Measurements from ENCODE around the gene CD163L1. TPM values are rescaled to one million over a fixed set of nuclear protein-coding genes. Genes with fewer than 3 reads are reported as not detected.
A peak's percentile ranks its signal among the peaks of the same experiment; 100 is the strongest.

CD163L1 gene
- polyA plus RNA-seq, 4 donors, result 1.2 to 16.2 (median 4.3) TPM; not detected in 1

- Histone ChIP-seq H3K27ac (ENCODE audit: low read depth in 1 of 3, low read length in 2 of 3) (no peak overlapping the region), H3K27me3 (ENCODE audit: control insufficient read depth in 3 of 3, insufficient read depth in 3 of 3, low read length in 3 of 3) (no peaks in the 10 kb centered on the region), H3K4me1 (ENCODE audit: control insufficient read depth in 3 of 3, insufficient read depth in 2 of 3, low read depth in 1 of 3, low read length in 2 of 3) (no peaks in the 10 kb centered on the region), H3K36me3 (ENCODE audit: control insufficient read depth in 3 of 3, insufficient read depth in 2 of 3, low read depth in 1 of 3, low read length in 3 of 3) (no peaks in the 10 kb centered on the region), H3K4me3 (ENCODE audit: low read depth in 1 of 3, low read length in 3 of 3) (no peak overlapping the region), H3K9me3 (ENCODE audit: control insufficient read depth in 2 of 2, insufficient read depth in 1 of 2, low read depth in 1 of 2, low read length in 1 of 2) (no peaks in the 10 kb centered on the region)
- FAIRE-seq, result no peak
- DNase-seq, result no peak
- 79 to 87% (median 84%) methylated on average over 5 of the region's 5 CpGs for WGBS, 3 donors
Observed at GRCh38 chr12:7395950-7396349, 48.0 kb downstream of the CD163L1 start.

- 52 to 70% (median 65%) methylated on average over 1 of the region's 1 CpG for WGBS, 3 donors
- no peak overlapping the region for H3K4me3 ChIP-seq (ENCODE audit: low read depth in 1 of 3, low read length in 3 of 3)
- no peaks in the 10 kb centered on the region for H3K9me3 ChIP-seq (ENCODE audit: control insufficient read depth in 2 of 2, insufficient read depth in 1 of 2, low read depth in 1 of 2, low read length in 1 of 2)
- no peak overlapping the region for H3K27ac ChIP-seq (ENCODE audit: low read depth in 1 of 3, low read length in 2 of 3)
- H3K36me3 ChIP-seq (ENCODE audit: control insufficient read depth in 3 of 3, insufficient read depth in 2 of 3, low read depth in 1 of 3, low read length in 3 of 3), result no peaks in the 10 kb centered on the region
- FAIRE-seq (no peak), DNase-seq (no peak)
- no peaks in the 10 kb centered on the region for H3K27me3 ChIP-seq (ENCODE audit: control insufficient read depth in 3 of 3, insufficient read depth in 3 of 3, low read length in 3 of 3)
- no peaks in the 10 kb centered on the region for H3K4me1 ChIP-seq (ENCODE audit: control insufficient read depth in 3 of 3, insufficient read depth in 2 of 3, low read depth in 1 of 3, low read length in 2 of 3)
Observed at GRCh38 chr12:7387289-7387688, 56.7 kb downstream of the CD163L1 start.

DNA sequence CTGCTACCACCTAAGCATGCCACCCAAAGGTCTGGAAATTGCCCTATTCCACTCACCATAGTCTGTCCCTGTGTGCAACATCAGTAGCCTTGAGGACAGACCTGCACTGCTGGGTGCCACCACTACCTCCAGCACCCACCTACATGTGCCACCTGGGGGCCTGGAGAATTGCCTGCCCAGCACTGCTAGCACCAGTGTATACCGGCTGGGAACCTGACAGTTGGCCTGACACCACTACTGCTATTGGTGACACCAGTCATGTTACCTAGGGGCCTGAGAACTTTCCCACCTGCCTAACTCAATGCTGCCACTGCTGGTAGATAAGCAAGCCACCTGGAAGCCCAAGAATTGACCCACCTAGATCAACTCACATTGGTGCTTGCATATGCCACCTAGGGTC lies 60.8 kb downstream of the CD163L1 start:
- 86 to 100% (median 96%) methylated on average over 1 of the region's 1 CpG for WGBS, 3 donors

DNA sequence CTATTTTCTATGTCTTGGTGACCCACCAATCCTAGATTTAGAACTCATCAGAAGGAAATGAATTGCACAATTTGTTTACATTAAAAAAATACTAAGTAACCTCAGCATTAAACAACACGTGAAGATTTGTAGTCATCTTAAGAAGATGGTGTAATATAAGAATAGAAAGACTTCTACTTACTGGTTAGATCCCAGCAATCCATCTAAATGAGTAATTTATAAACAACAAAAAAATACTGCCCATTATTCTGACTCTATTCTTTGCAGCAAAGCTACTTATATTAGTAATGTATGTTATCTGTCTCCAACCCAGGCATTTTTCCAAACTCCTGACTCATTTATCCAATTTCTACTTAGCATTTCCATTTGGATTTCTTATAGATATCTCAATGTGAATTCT lies 67.8 kb downstream of the CD163L1 start:
- no peak for DNase-seq
- FAIRE-seq, result no peak
- WGBS, 3 donors, result 50 to 68% (median 58%) methylated on average over 1 of the region's 1 CpG
- Histone ChIP-seq H3K36me3 (ENCODE audit: control insufficient read depth in 3 of 3, insufficient read depth in 2 of 3, low read depth in 1 of 3, low read length in 3 of 3) (no peaks in the 10 kb centered on the region), H3K4me1 (ENCODE audit: control insufficient read depth in 3 of 3, insufficient read depth in 2 of 3, low read depth in 1 of 3, low read length in 2 of 3) (no peaks in the 10 kb centered on the region), H3K9me3 (ENCODE audit: control insufficient read depth in 2 of 2, insufficient read depth in 1 of 2, low read depth in 1 of 2, low read length in 1 of 2) (no peaks in the 10 kb centered on the region), H3K4me3 (ENCODE audit: low read depth in 1 of 3, low read length in 3 of 3) (no peak overlapping the region), H3K27ac (ENCODE audit: low read depth in 1 of 3, low read length in 2 of 3) (no peak overlapping the region), H3K27me3 (ENCODE audit: control insufficient read depth in 3 of 3, insufficient read depth in 3 of 3, low read length in 3 of 3) (no peaks in the 10 kb centered on the region)

More for the DNA sequence above, 60.8 kb downstream of the CD163L1 start:
- H3K27me3 ChIP-seq (ENCODE audit: control insufficient read depth in 3 of 3, insufficient read depth in 3 of 3, low read length in 3 of 3), result no peaks in the 10 kb centered on the region
- DNase-seq (no peak), FAIRE-seq (no peak)
- H3K9me3 ChIP-seq (ENCODE audit: control insufficient read depth in 2 of 2, insufficient read depth in 1 of 2, low read depth in 1 of 2, low read length in 1 of 2), result no peaks in the 10 kb centered on the region
- no peaks in the 10 kb centered on the region for H3K36me3 ChIP-seq (ENCODE audit: control insufficient read depth in 3 of 3, insufficient read depth in 2 of 3, low read depth in 1 of 3, low read length in 3 of 3)
- no peaks in the 10 kb centered on the region for H3K4me1 ChIP-seq (ENCODE audit: control insufficient read depth in 3 of 3, insufficient read depth in 2 of 3, low read depth in 1 of 3, low read length in 2 of 3)
- H3K27ac ChIP-seq (ENCODE audit: low read depth in 1 of 3, low read length in 2 of 3), result no peak overlapping the region
- H3K4me3 ChIP-seq (ENCODE audit: low read depth in 1 of 3, low read length in 3 of 3), result no peak overlapping the region

DNA sequence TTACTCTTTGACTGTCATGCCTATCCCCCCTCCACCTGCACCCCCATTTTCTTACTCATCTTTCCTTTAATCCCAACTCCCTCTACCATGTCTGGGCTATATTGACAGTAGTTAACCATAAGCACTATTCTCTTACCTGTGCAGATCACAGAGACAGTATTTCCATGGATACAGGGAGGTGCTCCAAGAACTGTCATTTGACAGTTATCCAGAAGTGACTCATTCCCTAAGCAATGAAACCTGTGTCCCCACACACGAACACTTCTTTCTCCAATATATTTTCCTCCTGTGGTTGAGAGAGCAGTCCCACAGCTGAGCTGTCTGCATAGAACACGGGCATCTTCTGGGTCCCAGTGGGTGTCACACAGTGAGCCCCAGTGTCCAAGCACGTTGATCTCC lies 68.8 kb downstream of the CD163L1 start:
- DNase-seq (no peak), FAIRE-seq (no peak)
- no peaks in the 10 kb centered on the region for H3K9me3 ChIP-seq (ENCODE audit: control insufficient read depth in 2 of 2, insufficient read depth in 1 of 2, low read depth in 1 of 2, low read length in 1 of 2)
- no peak overlapping the region for H3K4me3 ChIP-seq (ENCODE audit: low read depth in 1 of 3, low read length in 3 of 3)
- H3K36me3 ChIP-seq (ENCODE audit: control insufficient read depth in 3 of 3, insufficient read depth in 2 of 3, low read depth in 1 of 3, low read length in 3 of 3), result no peaks in the 10 kb centered on the region
- no peaks in the 10 kb centered on the region for H3K27me3 ChIP-seq (ENCODE audit: control insufficient read depth in 3 of 3, insufficient read depth in 3 of 3, low read length in 3 of 3)
- H3K4me1 ChIP-seq (ENCODE audit: control insufficient read depth in 3 of 3, insufficient read depth in 2 of 3, low read depth in 1 of 3, low read length in 2 of 3), result no peaks in the 10 kb centered on the region
- no peak overlapping the region for H3K27ac ChIP-seq (ENCODE audit: low read depth in 1 of 3, low read length in 2 of 3)
- 59 to 78% (median 63%) methylated on average over 3 of the region's 3 CpGs for WGBS, 3 donors

GRCh38 chr12:7374423-7375144 lies 69.4 kb downstream of the CD163L1 start:
- WGBS, 3 donors, result 40 to 46% (median 45%) methylated on average over 17 of the region's 17 CpGs

DNA sequence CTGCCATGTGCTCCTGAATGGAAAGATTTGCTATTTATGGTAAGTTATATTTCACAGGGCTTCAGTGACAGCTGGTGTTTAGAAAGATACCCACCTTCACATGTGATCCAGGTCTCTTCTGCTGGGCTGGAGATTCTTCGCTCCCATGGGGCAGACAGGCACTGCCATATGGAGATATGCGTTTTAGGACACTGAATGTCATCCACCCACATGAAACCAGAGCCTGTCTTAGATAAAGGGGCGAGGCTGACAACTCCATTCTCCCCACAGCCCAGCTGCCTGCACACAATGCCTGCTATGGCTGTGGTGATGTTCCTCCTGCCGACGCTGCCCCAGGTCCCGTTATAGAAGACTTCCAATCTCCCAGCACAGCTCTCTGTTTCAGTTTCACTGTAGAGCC lies 70.7 kb downstream of the CD163L1 start:
- no peak for FAIRE-seq
- Histone ChIP-seq H3K9me3 (ENCODE audit: control insufficient read depth in 2 of 2, insufficient read depth in 1 of 2, low read depth in 1 of 2, low read length in 1 of 2) (no peaks in the 10 kb centered on the region), H3K4me3 (ENCODE audit: low read depth in 1 of 3, low read length in 3 of 3) (no peak overlapping the region), H3K4me1 (ENCODE audit: control insufficient read depth in 3 of 3, insufficient read depth in 2 of 3, low read depth in 1 of 3, low read length in 2 of 3) (no peaks in the 10 kb centered on the region), H3K27me3 (ENCODE audit: control insufficient read depth in 3 of 3, insufficient read depth in 3 of 3, low read length in 3 of 3) (no peaks in the 10 kb centered on the region), H3K36me3 (ENCODE audit: control insufficient read depth in 3 of 3, insufficient read depth in 2 of 3, low read depth in 1 of 3, low read length in 3 of 3) (no peaks in the 10 kb centered on the region), H3K27ac (ENCODE audit: low read depth in 1 of 3, low read length in 2 of 3) (no peak overlapping the region)
- no peak for DNase-seq
- WGBS, 3 donors, result 64 to 80% (median 76%) methylated on average over 6 of the region's 6 CpGs

More at GRCh38 chr12:7374423-7375144, 69.4 kb downstream of the CD163L1 start:
- DNase-seq, result peak; percentile 13 to 20
- Histone ChIP-seq H3K4me1 (ENCODE audit: control insufficient read depth in 3 of 3, insufficient read depth in 2 of 3, low read depth in 1 of 3, low read length in 2 of 3) (no peaks in the 10 kb centered on the region), H3K27ac (ENCODE audit: low read depth in 1 of 3, low read length in 2 of 3) (no peak overlapping the region), H3K9me3 (ENCODE audit: control insufficient read depth in 2 of 2, insufficient read depth in 1 of 2, low read depth in 1 of 2, low read length in 1 of 2) (no peaks in the 10 kb centered on the region), H3K27me3 (ENCODE audit: control insufficient read depth in 3 of 3, insufficient read depth in 3 of 3, low read length in 3 of 3) (no peaks in the 10 kb centered on the region), H3K36me3 (ENCODE audit: control insufficient read depth in 3 of 3, insufficient read depth in 2 of 3, low read depth in 1 of 3, low read length in 3 of 3) (no peaks in the 10 kb centered on the region), H3K4me3 (ENCODE audit: low read depth in 1 of 3, low read length in 3 of 3) (no peak overlapping the region)
- no peak for FAIRE-seq

DNA sequence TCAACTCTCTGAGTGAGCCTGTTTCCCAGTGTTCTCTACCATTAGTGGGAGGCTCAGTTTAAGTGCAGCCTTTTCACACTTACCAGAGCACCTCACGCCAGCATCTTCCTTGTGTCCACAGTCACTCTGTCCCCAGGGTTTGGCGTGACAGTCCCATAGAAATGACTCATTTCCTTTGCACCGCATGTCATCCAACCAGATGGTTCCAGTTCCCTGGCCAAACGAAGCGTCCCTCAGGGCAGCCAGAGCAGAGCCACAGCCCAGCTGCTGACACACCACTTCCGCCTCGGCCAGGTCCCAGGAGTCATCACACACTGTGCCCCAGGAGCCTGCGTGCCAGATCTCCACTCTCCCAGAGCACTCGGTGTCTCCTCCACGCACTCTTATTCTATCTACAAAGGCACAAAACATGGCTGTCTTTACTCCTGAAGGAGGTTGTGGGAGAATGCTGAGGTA lies 74.7 kb downstream of the CD163L1 start:
- FAIRE-seq, result no peak
- H3K9me3 ChIP-seq (ENCODE audit: control insufficient read depth in 2 of 2, insufficient read depth in 1 of 2, low read depth in 1 of 2, low read length in 1 of 2), result no peaks in the 10 kb centered on the region
- no peaks in the 10 kb centered on the region for H3K36me3 ChIP-seq (ENCODE audit: control insufficient read depth in 3 of 3, insufficient read depth in 2 of 3, low read depth in 1 of 3, low read length in 3 of 3)
- no peaks in the 10 kb centered on the region for H3K4me1 ChIP-seq (ENCODE audit: control insufficient read depth in 3 of 3, insufficient read depth in 2 of 3, low read depth in 1 of 3, low read length in 2 of 3)
- H3K27me3 ChIP-seq (ENCODE audit: control insufficient read depth in 3 of 3, insufficient read depth in 3 of 3, low read length in 3 of 3), result no peaks in the 10 kb centered on the region
- WGBS, 3 donors, result 68 to 84% (median 75%) methylated on average over 10 of the region's 10 CpGs
- no peak for DNase-seq
- H3K4me3 ChIP-seq (ENCODE audit: low read depth in 1 of 3, low read length in 3 of 3), result no peak overlapping the region
- H3K27ac ChIP-seq (ENCODE audit: low read depth in 1 of 3, low read length in 2 of 3), result no peak overlapping the region

DNA sequence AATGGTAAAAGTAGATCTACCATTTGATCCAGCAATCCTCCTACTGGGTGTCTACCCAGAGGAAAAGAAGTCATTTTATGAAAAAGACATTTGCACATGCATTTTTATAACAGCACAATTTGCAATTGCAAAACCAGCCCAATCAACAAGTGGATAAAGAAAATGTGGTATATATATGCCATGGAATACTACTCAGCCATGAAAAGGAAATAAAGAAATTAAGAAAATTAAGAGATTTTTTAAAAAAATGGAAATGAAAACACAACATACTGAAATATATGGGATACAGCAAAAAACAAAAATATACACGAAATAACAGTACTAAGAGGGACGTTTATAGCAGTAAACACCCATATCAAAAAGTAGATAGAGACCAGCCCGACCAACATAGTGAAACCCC lies 81.2 kb downstream of the CD163L1 start:
- Histone ChIP-seq H3K36me3 (ENCODE audit: control insufficient read depth in 3 of 3, insufficient read depth in 2 of 3, low read depth in 1 of 3, low read length in 3 of 3) (no peaks in the 10 kb centered on the region), H3K9me3 (ENCODE audit: control insufficient read depth in 2 of 2, insufficient read depth in 1 of 2, low read depth in 1 of 2, low read length in 1 of 2) (no peaks in the 10 kb centered on the region), H3K4me3 (ENCODE audit: low read depth in 1 of 3, low read length in 3 of 3) (no peak overlapping the region), H3K4me1 (ENCODE audit: control insufficient read depth in 3 of 3, insufficient read depth in 2 of 3, low read depth in 1 of 3, low read length in 2 of 3) (no peaks in the 10 kb centered on the region), H3K27ac (ENCODE audit: low read depth in 1 of 3, low read length in 2 of 3) (no peak overlapping the region), H3K27me3 (ENCODE audit: control insufficient read depth in 3 of 3, insufficient read depth in 3 of 3, low read length in 3 of 3) (no peaks in the 10 kb centered on the region)
- no peak for FAIRE-seq
- 80 to 87% (median 86%) methylated on average over 3 of the region's 3 CpGs for WGBS, 3 donors
- DNase-seq, result no peak

Data from small intestine (tissue), 7 donors.